ENCODE results near the gene FBXO48. TPM values are rescaled to one million over a fixed set of nuclear protein-coding genes. Genes with fewer than 3 reads are reported as not detected.
"Not testable (repeated sequence)": the region's sequence is repeated elsewhere in the genome, so short reads cannot be mapped to it uniquely, and the experiment has no call there.

The FBXO48 gene
- total and polyA plus RNA-seq, 2 donors (not counting 1 experiment from before 2014, with no cell fraction given): 0.33 to 0.65 TPM

DNA sequence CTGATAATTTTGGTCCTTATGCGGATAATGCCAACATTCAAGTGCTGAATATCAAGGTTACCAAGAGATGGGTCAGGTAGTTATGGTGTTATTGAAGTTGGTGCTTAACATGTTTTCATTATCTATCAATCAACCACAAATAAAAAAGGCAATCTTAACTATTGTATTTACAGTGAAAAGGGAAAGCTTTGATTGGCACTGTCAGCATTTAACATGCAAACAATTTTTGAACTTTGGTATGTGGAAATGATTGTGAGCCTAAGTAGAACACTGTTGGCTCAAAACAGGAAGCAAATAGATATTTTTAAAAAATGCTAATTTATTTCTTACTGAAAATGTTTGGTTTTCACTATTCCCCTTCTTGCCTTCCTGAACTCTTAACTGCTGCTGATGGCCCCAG is 22.2 kb upstream of the FBXO48 start:
- Histone ChIP-seq H3K4me3 (replicated peaks in 1 of 4; ENCODE audit: control extremely low read depth in 1 of 4, insufficient read depth in 1 of 4, low read depth in 3 of 4, low read length in 4 of 4) (no peak overlapping the region), H3K4me2 (ENCODE audit: extremely low read depth, insufficient read depth, low read length) (no peak overlapping the region), H3K9me3 (ENCODE audit: control insufficient read depth, insufficient read depth, low read depth, low read length) (no peaks in the 10 kb centered on the region), H3K36me3 (ENCODE audit: control insufficient read depth, insufficient read depth, low read length) (no peaks in the 10 kb centered on the region), H3K9ac (ENCODE audit: insufficient read depth, low read length) (no peak overlapping the region), H3K27ac (ENCODE audit: insufficient read depth, low read length) (no peak overlapping the region), H4K20me1 (ENCODE audit: control insufficient read depth, extremely low read depth, insufficient read depth, low read length) (no peaks in the 10 kb centered on the region), H3K4me1 (ENCODE audit: control insufficient read depth, extremely low read depth, insufficient read depth, low read length) (no peaks in the 10 kb centered on the region), H3K27me3 (ENCODE audit: control insufficient read depth, insufficient read depth, low read length) (no peaks in the 10 kb centered on the region), H2AFZ (ENCODE audit: low read length) (no peak overlapping the region), H3K79me2 (ENCODE audit: control insufficient read depth, insufficient read depth, low read length) (no peaks in the 10 kb centered on the region)
- no peak for TF ChIP-seq EZH2 (IDR thresholded peaks at IDR 0.05; ENCODE audit: low read length, missing control alignments)
- TF ChIP-seq, protein P1, sequence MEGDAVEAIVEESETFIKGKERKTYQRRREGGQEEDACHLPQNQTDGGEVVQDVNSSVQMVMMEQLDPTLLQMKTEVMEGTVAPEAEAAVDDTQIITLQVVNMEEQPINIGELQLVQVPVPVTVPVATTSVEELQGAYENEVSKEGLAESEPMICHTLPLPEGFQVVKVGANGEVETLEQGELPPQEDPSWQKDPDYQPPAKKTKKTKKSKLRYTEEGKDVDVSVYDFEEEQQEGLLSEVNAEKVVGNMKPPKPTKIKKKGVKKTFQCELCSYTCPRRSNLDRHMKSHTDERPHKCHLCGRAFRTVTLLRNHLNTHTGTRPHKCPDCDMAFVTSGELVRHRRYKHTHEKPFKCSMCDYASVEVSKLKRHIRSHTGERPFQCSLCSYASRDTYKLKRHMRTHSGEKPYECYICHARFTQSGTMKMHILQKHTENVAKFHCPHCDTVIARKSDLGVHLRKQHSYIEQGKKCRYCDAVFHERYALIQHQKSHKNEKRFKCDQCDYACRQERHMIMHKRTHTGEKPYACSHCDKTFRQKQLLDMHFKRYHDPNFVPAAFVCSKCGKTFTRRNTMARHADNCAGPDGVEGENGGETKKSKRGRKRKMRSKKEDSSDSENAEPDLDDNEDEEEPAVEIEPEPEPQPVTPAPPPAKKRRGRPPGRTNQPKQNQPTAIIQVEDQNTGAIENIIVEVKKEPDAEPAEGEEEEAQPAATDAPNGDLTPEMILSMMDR (conservative IDR thresholded peaks at IDR 0.05 in 1 of 2, IDR thresholded peaks at IDR 0.05 in 1 of 2; ENCODE audit: low read depth in 1 of 2, low read length in 2 of 2): no peak
- no peak for DNase-seq (ENCODE audit: low read depth in 2 of 2)

DNA sequence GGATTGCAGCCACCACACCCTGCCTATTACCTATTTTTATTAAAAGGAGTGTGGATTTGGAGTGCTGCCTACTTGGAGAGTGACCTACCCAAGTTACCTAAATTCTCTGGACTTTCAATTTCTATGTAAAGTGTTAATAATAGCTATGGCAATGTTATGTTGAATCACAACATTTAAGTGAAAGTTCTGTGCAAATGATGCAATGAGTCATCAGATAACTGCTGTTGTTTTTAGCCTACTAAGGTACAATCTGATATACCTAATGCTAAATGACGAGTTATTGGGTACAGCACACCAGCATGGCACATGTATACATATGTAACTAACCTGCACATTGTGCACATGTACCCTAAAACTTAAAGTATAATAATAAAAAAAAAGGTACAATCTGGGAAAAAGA is 21.5 kb upstream of the FBXO48 start:
- DNase-seq (ENCODE audit: low read depth in 2 of 2): peak in 1 of 2 donors; percentile 37
- H3K9me3 ChIP-seq (ENCODE audit: control insufficient read depth, insufficient read depth, low read depth, low read length); H3K36me3 ChIP-seq (ENCODE audit: control insufficient read depth, insufficient read depth, low read length); H3K27ac ChIP-seq (ENCODE audit: insufficient read depth, low read length); H3K9ac ChIP-seq (ENCODE audit: insufficient read depth, low read length); H3K27me3 ChIP-seq (ENCODE audit: control insufficient read depth, insufficient read depth, low read length); H3K4me2 ChIP-seq (ENCODE audit: extremely low read depth, insufficient read depth, low read length); H4K20me1 ChIP-seq (ENCODE audit: control insufficient read depth, extremely low read depth, insufficient read depth, low read length); H2AFZ ChIP-seq (ENCODE audit: low read length); H3K79me2 ChIP-seq (ENCODE audit: control insufficient read depth, insufficient read depth, low read length); H3K4me3 ChIP-seq (replicated peaks in 1 of 4; ENCODE audit: control extremely low read depth in 1 of 4, insufficient read depth in 1 of 4, low read depth in 3 of 4, low read length in 4 of 4); H3K4me1 ChIP-seq (ENCODE audit: control insufficient read depth, extremely low read depth, insufficient read depth, low read length): not testable (repeated sequence)

DNA sequence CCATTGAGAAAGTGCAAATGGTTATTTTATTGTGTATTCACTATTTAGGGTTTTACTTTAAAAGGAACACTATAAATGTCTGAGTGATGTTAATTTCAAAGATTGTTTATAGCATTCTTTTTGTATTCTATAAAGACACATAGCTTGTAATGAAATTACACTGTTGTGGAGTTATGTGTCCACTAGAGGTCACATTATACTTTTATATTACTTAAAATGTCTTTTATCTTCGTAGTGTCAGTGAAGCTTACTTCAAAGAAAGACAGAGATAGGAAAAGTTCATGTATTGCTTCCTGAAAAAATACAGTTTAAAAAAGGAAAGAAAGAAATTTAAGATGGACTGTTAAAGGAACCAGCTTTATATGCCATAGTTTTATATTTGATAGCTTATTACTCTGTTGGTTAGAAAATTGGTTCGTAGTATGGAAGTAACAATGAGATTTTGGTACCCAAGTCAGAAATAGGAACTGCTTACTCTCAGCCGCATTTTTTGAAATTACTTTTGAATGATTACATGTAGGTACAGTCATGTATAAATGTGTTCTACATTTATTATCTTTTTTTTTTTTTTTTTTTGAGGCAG is 20.8 kb upstream of the FBXO48 start:
- Histone ChIP-seq H3K4me3 (replicated peaks in 1 of 4; ENCODE audit: control extremely low read depth in 1 of 4, insufficient read depth in 1 of 4, low read depth in 3 of 4, low read length in 4 of 4) (no peak overlapping the region), H4K20me1 (ENCODE audit: control insufficient read depth, extremely low read depth, insufficient read depth, low read length) (no peaks in the 10 kb centered on the region), H3K27ac (ENCODE audit: insufficient read depth, low read length) (no peak overlapping the region), H2AFZ (ENCODE audit: low read length) (no peak overlapping the region), H3K36me3 (ENCODE audit: control insufficient read depth, insufficient read depth, low read length) (no peaks in the 10 kb centered on the region), H3K4me2 (ENCODE audit: extremely low read depth, insufficient read depth, low read length) (no peak overlapping the region), H3K9ac (ENCODE audit: insufficient read depth, low read length) (no peak overlapping the region), H3K4me1 (ENCODE audit: control insufficient read depth, extremely low read depth, insufficient read depth, low read length) (no peaks in the 10 kb centered on the region), H3K9me3 (ENCODE audit: control insufficient read depth, insufficient read depth, low read depth, low read length) (no peaks in the 10 kb centered on the region), H3K79me2 (ENCODE audit: control insufficient read depth, insufficient read depth, low read length) (no peaks in the 10 kb centered on the region), H3K27me3 (ENCODE audit: control insufficient read depth, insufficient read depth, low read length) (no peaks in the 10 kb centered on the region)
- TF ChIP-seq, protein P1 (conservative IDR thresholded peaks at IDR 0.05 in 1 of 2, IDR thresholded peaks at IDR 0.05 in 1 of 2; ENCODE audit: low read depth in 1 of 2, low read length in 2 of 2): peak in 1 of 2 donors; percentile 32
- TF ChIP-seq EZH2 (IDR thresholded peaks at IDR 0.05; ENCODE audit: low read length, missing control alignments): no peak
- peak; percentile 32 to 56 for DNase-seq (ENCODE audit: low read depth in 2 of 2)

Data from fibroblast of lung (primary cell).